Stimulated activated CD4-positive, alpha-beta T cell treated with anti-CD3 and anti-CD28 coated beads, Interleukin-1b, Interleukin-23, amount 100 ng/mL, for 4 hours (primary cell): Measurements from ENCODE around the gene GAS2L3.
"Not testable (repeated sequence)": the region's sequence is repeated elsewhere in the genome, so short reads cannot be mapped to it uniquely, and the experiment has no call there.

Source experiments
- DNase-seq, 2 donors: peaks; one replicate each; pipeline ENCODE4 v3.0.0-alpha.2; 2020; ENCODE audit warnings: low read depth in 2 of 2

GAS2L3 gene

DNA sequence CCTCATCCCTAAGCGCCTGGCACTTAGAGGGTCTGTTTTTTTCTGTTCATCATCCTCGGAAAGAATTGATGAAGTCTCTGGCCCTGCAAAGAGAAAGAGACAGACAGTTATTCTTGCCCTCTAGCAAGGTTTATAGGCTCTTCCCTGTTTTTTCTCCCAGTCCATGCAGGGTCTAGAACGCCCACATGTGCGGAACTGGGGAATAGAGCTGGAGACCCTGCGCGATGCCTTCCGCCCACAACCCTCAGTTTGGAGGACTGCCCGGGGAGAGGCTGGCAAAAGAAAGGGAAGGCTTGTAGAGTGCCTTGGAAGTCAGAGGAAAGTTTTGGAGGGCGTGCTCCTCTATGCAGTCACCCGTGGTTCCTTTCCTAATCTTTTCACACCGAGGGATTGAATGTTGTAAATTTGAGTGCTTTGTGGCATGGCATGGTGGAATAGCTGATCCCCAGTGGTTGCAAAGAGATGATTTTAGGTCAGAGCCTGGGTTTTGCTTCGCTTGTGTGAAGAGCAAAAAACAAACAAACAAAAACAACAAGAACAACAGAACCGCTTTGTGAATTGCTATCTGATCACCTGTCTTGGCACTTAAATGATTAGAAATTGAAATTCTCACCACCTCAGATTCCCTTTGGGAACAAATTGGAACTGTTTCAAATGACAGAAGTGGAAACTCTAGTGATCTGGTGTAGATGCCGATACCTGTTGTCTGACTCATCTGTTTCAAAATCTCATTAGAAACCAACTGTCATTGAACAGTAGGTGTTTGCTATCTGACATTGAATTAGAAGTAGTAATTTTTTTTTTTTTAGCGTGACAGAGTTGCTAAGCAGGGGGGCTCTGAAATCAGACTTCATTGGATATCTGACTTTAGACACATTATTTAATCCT, 947 bp downstream of the GAS2L3 start:
- DNase-seq = no peak

DNA sequence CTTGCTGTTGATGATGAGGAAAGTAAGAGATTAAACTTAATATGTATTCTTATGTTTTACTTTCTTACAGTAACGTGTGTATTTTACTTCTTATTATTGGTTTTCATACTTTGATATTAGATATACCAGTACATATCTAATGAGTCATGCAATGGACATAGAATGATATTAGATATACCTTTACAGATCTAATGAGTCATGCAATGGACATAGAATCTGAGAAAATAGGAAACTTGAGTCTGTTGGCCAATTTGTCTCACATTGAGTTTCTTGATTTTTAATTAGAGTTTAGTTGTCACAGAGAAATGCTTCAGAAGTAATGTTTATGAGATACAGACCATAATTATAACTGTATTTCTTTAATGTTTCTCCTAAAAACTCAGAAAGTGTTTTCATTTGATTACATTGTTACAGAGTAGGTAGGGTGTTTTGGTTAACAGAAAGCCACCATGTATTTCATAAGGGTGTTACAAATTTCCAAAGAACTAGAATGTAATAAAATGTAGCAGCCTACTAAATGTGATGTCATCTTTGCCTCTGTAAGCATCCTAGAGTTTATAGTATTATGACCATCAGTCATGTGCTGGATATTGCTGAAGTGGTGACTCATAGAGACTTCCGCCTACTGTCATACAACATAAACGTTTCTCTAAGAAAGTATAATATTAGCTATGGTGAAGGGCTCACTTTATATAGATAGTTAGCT, 3.0 kb downstream of the GAS2L3 start:
- DNase-seq = no peak

DNA sequence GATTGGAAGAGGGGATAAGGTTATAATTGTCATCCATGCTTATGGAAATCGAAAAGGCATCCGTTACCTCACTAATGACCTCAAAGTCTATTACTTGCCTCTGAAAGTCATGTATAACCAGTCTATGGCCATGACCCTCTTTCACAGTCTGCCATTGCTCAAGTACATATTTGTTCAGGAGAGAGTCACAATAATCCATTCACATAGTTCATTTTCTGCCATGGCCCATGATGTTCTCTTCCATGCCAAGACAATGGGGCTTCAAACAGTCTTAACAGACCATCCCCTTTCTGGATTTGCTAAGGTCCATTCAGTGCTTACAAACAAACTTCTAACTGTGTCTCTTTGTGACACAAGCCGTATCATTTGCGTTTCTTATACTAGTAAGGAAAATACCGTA, 5.4 kb downstream of the GAS2L3 start:
- no peak for DNase-seq

DNA sequence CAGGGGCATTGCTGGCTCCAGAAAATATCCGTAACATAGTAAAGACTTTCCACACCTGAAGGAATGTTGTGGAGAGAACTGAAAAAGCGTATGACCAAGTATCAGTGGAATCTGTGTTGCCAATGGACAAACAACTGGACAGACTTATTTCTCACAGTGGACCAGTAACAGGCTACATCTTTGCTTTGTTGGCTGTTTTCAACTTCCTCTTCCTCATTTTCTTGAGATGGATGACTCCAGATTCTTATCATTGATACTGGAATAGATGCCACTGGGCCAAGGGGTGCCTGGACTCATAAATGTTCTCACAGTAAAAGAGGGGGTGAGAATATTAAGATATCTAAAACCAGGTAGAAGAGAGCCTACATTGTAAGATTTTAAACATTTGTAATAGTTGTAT, 6.4 kb downstream of the GAS2L3 start:
- DNase-seq = no peak

DNA sequence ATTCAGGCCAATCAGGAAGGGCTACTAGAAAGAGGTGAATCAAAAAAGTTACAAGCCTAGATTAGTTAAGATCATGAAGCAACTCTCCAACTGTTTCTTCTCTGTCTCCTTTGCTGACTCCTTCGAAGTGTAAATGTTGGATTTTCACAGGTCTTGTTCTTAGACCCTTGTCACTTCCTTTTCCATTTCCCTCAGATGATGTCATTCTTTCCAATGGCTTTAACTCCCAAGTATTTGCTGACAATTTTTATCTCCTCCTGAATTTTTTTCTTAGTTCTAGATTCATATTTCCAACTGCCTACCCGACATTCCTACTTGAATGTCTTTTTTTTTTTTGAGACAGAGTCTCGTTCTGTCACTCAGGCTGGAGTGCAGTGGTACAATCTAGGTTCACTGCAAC, 10.8 kb downstream of the GAS2L3 start:
- no peak for DNase-seq

DNA sequence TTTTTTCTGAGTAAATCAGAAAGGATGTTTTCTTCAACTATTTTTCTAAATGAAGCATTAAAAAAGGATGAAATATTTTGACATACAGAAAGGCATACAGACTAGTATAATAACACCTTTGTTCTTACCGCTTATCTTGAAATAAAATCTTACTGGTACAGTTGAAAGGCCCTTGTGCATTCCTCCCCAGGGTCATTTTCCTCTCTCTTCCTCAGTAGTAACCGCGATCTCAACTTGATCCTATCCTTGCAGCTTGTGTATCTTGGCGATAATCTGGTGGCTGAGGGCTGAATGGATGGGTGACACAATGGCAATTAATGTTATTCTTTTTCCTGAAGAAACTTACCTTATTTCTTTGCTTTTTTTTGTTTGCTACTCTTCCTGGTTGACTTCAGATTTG, 18.5 kb downstream of the GAS2L3 start:
- DNase-seq = no peak

DNA sequence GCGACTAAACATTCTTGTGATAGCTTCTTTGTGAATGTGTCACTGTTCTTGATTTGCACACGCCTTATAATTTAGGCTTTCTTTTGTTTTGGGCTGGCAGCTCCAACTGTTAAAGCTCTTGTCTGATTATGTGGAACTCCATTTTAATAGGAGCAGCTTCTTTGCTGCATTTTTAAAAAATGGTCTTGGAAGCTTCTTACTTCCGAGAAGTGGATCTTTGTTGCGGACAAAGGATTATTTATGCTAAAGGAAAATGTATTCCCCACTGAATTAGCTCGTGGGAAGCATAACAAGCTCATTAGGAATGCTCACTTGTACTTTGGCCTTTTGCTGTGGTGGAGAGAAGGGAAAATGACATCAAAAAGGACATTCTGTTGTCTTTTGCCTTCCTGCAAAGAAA, 20.0 kb downstream of the GAS2L3 start:
- no peak for DNase-seq

DNA sequence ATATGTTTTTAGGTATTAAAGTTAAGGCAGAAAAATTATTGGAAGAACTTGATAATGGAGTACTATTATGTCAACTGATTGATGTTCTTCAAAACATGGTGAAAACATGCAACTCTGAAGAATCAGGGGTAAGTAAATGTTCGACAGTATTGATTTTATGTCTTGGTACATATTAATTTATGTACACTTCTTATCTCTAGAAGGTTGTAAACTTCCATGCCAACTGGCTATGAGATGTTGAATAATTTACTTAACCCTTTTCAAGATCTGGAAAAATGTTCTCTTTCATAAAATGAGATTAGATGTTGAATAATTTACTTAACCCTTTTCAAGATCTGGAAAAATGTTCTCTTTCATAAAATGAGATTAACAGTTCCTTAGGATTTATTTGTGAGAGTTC, 28.1 kb downstream of the GAS2L3 start:
- DNase-seq = no peak

DNA sequence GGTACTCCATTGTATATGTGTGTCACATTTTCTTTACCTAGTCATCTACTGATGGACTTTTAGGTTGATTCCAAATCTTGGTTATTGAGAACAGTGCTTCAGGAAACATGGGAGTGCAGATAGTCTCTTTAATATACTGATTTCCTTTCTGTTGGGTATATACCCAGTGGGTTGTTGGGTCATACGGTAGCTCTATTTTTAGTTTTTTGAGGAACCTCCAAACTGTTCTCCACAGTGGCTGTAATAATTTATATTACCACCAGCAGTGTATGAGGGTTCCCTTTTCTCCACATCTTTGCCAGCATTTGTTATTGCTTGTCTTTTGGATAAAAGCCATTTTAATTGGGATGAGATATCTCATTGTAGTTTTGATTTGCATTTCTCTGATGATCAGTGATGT, 29.5 kb downstream of the GAS2L3 start:
- not testable (repeated sequence) for DNase-seq

DNA sequence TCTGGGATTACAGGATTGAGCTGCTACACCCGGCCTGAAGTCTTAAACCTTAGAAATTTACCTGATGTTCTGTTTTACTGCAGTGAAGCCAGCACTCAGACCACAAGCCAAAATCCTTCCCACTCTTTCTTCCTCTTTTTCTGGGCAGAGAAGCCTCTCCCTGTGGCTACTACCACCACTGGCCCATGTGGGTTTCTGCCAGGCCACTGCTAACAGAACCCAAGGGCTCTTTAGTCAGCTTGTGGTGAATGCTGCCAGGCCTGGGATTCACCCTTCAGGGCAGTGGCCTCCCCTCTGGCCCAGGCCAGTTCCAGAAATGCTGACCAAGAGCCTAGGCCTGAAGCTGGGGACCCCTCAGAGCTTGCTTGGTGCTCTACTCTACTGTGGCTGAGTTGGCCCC, 35.3 kb downstream of the GAS2L3 start:
- DNase-seq = no peak

DNA sequence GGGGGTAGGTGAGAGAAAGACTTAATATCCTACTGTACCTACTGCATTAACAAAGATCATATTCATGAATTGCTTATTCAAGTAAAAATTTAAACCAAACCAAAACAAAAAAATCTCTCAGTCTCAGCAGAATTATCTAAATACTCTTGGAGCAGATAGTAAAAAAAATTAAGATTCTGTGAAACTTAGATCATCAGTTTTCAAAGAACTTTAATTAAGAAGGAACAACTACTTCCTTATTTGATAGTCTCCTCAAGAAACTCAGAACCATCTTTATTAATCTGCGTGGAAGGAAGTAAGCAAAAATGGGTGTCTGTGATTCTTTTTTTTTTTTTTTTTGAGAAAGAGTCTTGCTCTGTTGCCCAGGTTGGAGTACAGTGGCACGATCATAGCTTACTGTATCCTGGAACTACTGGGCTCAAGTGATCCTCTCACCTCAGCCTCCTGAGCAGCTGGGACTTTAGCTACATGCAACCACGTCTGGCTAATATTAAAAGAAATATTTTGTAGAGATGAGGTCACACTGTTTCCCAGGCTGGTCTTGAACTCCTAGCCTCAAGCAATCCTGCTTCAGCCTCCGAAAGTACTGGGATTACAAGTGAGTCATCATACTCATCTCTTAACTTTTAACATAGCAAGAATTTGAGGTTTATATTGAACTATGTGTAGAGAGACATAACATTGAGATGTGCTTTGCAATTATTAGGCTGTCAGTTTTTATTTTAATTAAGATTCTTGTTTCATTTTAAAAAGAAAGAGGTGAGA, 37.4 kb downstream of the GAS2L3 start:
- DNase-seq = no peak

DNA sequence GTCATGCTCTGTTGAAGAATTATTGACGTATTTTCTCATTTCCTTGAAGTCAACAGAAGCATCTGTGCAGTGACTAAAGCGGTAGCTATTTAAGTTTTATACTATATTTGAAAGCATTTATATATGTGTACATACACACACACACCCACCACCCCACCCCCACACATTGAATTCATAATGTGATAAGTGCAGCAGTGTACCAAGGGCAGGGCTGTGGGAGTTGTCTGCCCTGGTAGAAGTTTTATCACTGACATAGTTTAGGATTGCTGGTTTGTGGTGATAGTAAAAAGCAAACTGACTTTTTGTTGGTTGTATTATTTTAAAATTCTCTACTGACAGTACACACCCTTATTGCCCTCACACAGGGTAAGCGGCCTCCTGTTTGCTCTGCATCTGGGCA, 39.1 kb downstream of the GAS2L3 start:
- no peak for DNase-seq

DNA sequence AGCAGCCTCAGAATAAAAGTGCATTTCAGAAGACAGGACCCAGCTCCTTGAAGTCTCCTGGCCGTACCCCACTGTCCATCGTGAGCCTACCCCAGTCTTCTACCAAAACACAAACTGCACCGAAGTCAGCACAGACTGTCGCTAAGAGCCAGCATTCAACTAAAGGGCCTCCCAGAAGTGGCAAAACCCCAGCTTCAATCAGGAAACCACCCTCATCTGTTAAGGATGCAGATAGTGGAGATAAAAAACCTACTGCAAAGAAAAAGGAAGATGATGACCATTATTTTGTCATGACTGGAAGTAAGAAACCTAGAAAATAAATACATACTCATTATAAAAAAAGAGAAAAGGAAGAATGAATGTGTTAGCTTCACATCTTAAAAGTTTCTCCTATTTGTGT, 51.1 kb downstream of the GAS2L3 start:
- no peak for DNase-seq

DNA sequence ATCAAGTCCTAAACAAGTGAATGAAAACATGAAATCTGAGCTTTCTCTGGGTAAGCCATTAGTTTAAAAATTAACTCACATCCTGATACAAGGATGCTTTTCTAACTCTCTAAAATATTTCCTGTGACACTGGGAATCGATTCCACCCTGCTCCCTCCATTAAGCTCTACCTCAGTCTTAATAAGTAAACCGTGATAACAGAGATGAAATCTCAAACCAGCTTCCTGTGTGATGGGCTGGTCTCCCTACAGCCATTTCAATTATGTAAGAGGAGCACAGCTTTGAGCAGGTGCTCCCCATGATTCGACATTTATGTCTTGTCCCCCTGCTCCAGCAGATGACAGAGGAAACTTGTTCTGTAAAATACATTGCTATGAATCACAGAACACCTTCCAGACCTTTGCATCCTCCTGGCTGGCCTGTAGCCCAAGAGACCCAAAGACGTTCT, 59.0 kb downstream of the GAS2L3 start:
- DNase-seq = no peak

DNA sequence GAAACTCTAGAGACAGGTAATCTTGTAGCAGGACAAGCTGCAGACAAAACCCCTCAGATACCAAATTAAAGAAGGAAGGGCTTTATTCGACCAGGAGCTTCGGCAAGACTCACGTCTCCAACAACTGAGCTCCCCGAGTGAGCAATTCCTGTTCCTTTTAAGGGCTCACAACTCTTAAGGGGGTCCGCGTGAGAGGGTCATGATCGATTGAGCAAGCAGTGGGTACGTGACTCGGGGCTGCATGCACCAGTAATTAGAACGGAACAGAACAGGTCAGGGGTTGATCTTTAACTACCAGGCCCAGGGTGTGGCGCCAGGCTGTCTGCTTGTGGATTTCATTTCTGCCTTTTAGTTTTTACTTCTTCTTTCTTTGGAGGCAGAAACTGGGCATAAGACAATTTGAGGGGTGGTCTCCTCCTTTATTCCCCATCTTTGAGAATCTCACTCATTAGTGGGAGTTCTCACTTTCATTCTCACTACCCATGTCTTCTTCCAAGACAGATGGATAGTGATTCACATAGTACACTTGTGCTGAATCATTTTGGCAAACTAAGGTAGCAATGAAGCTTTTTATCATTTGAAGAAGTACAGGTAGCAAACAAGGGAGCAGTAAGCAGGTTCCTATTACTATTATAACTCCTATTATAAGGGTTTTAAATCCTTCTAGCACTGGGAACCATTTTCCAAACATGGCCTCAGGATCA, 59.8 kb downstream of the GAS2L3 start:
- DNase-seq = not testable (repeated sequence)

DNA sequence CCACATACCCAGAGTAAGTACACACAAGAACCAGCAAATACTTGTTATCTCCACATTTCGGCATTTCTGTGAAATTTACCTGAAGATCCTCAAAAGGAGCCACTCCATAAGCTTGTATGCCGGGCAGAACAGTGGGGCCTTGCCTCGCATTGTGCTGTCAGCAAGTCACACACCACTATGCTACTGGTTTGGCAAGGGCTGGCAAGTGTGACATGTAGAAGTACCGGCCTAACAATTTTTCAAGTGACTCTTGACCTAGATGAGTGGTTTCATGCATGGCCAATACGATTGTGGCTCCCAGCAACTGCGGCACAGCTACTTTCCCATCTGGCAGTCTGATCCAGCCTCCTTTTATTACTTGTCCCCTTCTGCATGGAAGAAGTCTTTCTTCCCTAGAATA, 69.8 kb downstream of the GAS2L3 start:
- DNase-seq = no peak

DNA sequence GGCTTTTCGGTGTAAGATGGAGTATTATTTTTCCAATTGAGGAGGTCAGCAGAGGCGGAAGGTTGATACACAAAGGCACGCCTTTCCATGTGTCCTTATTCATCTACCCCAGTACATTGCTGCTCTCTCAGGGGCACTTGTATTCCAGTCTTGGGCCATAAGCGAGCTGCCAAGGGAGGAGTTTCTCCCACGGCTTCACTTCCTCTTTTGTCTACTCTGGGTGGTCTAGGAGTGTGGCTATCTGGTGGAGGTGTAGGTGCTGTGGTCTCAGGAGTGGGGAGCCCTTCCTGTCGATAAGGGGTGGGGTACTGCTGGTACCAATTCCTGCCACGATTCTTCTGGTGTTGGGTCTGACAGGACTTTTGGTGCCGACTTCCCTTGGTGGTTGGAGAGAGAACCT, 73.4 kb downstream of the GAS2L3 start:
- no peak for DNase-seq

DNA sequence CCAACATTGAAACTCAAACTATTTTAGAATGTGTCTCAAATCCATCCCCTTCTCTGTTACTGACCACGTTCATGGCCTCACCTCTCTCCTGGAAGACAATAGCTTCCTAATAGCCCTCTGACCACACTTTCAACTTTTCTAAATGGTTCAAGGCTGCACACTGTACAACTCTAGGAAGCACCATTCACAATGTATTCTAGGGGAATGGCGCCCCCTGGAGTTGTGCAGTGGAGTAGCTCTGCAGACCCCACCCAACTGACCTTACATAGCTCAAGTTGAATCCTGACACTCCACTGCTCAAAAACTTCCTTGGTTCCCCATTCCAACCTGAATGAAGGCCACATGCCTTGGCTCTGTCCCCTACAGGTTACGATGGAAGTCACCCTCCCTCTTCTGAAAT, 77.6 kb downstream of the GAS2L3 start:
- DNase-seq = no peak

DNA sequence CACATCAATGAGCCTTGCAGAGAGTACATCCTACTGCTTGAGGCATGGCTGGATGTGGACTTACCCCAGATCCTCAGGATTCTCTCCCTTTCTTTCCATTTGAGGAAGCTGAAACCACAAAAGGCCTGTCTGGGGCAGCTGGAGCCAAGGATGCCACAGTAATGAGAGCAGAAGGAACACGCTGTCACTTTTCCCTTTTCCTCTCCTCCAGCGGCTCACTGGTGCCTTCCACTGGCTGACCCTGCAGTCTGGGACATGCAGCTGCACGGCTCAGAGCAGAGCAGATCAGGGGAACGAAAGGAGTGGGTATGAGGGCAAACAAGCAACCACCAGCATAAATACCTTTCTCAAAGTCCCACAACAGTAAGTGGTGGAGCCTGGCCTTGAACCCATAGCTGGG, 78.2 kb downstream of the GAS2L3 start:
- DNase-seq = no peak

DNA sequence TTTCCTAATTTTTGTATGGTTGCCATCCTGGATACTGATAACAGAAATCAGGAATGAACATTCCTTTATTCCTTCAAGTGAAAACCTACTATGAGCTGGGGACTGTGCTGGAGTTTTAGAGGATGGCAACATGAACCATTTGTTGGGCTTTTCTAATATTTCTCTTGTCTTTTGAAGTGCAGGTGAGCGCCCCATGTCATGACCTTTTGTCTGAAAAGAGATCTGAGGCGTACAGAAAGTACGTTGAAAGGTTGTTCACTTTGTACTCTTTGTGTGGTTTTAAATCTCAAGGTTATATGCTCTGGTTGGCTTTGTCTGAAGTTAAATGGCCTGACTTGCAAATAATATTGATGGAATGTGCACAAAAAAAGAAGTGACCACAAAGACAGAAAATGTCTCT, 79.0 kb downstream of the GAS2L3 start:
- no peak for DNase-seq

DNA sequence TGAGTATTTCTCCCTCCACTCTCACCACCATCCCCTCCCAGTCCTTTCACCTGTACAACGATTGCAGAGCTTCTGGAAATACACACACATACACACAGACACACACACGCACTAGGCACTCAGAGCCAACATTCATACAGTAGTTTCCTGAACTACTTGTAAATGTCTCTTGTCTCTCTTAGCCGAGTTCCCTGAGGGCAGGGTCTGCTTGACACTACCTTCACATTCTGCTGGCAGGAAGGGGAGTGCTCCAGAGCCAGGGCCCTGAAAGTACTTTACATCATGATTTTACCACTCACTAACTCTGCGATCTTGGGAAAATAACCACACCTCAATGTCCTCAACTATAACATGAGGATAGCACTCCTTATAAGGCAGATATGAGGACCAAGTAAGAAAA, 82.7 kb downstream of the GAS2L3 start:
- DNase-seq = no peak

DNA sequence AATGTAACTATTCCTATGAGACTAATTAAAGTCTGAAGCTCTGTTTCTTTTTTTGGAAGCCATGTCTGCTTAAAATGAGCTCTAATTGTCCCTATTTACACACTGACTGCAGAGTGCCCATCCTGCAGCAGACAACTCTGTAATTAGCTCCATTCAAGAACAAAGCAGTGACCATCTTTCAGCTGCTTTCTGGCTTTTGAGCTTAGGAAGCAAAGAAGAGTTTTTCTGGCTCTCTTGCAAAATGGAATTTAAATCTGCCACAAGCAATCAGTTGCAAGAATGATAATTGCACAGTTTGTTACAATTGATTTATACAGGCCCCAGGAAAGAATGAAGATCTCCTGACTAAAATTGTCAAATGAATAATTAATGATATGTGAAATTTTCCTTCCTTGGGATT, 83.4 kb downstream of the GAS2L3 start:
- no peak for DNase-seq
